GM21381 (cell line): ENCODE measurements around the gene BLTP2.
A peak's percentile ranks its signal among the peaks of the same experiment; 100 is the strongest.

Experiments
- ATAC-seq: cut with Tn5 transposase; IDR thresholded peaks from one replicate; pipeline ENCODE4 v1.9.1; 2021; ENCODE audit warnings: mild to moderate bottlenecking, moderate library complexity; ENCODE audit not compliant: unreplicated experiment

BLTP2 gene

DNA sequence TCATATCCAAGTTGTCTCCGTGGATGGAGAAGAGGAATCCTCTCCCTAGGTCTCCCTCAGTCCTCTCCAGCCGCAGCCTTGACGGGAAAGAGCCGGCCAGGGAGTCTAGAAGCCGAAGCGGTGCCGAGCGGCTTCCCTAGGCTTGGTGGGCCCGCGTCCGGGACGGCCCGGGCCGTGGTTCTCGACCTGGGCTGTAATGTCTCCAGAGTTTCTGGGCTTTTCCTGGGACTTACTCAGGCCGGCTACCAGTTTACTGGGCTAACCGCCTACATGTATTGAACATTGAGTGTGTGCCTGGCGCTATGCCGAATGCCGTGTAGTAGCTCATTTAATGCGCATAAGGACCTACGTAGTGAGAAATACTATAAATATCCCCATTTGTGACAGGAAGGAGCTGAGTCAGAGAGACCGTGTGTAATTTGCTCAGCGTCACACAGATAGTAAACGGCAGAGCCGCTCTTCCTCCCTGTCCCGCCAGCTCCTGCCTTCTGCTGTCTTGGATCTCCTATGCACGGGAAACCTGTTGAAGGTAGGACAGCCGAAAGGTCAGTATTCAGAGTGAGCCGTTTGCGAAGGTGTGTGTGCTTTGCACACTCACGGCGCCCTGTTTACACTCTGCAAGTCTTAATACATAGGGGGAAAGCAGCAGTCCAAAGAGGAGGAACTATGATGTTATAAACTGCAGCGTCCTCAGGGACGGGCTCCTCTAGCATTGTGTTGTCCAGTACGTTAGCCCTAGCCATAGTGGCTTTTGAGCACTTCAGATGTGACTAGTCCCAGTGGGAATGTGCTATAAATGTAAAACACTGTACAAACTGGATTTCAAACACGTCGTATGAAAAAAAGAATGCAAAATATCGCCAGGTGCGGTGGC lies 45.4 kb downstream of the BLTP2 start:
- peak; percentile 36 for ATAC-seq

DNA sequence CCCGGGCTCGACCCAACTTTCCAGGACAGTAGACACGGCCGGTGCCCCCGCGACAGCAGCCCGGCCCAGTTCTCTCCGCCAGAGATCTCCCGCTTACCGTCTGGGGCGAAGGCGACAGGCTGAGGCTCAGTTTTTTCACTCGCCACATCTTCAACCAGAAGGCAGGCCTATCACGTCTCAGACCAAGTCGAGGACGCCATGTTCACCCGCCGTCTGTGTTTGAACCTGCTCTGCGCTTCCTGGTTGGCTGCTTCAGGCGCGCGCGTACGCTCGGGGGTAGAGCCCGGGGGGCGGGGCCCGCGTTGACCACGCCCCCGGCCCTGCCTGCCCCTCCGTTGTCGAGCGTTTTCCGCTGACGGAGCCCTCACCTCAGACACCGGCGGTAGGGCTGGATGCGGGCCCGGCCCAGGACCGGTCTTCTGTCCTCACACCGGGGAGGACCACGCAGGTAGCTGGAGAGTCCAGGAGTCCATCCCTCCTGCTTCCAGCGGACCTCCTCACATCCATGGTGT lies 46.1 kb downstream of the BLTP2 start, which contains the start of gene SPAG5:
Gene SPAG5, minus strand, starts transcription at position 227 of the 512 bp plus-strand sequence. Its CDS starts 79 bp downstream, at position 148.
- peak; percentile 85 for ATAC-seq

- no peak for ATAC-seq
These were observed 46.6 kb downstream of the BLTP2 start for GRCh38 chr17:28598389-28598788.

- no peak for ATAC-seq
These were observed 47.2 kb downstream of the BLTP2 start for GRCh38 chr17:28597606-28598383.
